Activated CD8-positive, alpha-beta memory T cell treated with anti-CD3 and anti-CD28 coated beads, Interleukin-2, amount 10 ng/mL, durations not matched to agents 7 days and 5 days (primary cell): ENCODE measurements around the gene AURKAIP1. TPM values are rescaled to one million over a fixed set of nuclear protein-coding genes. Genes with fewer than 3 reads are reported as not detected.

Experiments used
- ATAC-seq: fragments of 150-1000 bp; cut with Tn5 transposase; one replicate; pipeline ENCODE4 v1.10.0; 2021; ENCODE audit warnings: moderate library complexity
- CTCF ChIA-PET: fragments of 350-600 bp; sonication (Branson Sonifier 250); formaldehyde crosslinking; loops from one replicate; lab custom pipeline; 2021; ENCODE audit warnings: antibody characterized with exemption; lab: Charles Lee
- DNase-seq: peaks from one replicate; pipeline ENCODE4 v3.0.0-alpha.2; 2020
- H3K27ac Mint-ChIP-seq: one replicate; pipeline ENCODE4 v1.8.0; 2021; ENCODE audit warnings: mild to moderate bottlenecking, mixed read lengths
- H3K27me3 Mint-ChIP-seq: one replicate; pipeline ENCODE4 v1.8.0; 2021; ENCODE audit warnings: mixed read lengths
- H3K36me3 Mint-ChIP-seq: one replicate; pipeline ENCODE4 v1.8.0; 2021; ENCODE audit warnings: mild to moderate bottlenecking, mixed read lengths
- H3K4me1 Mint-ChIP-seq: one replicate; pipeline ENCODE4 v1.8.0; 2021; ENCODE audit warnings: mixed read lengths
- H3K4me3 Mint-ChIP-seq: one replicate; pipeline ENCODE4 v1.8.0; 2021; ENCODE audit warnings: mild to moderate bottlenecking, moderate library complexity, mixed read lengths
- H3K9me3 Mint-ChIP-seq: one replicate; pipeline ENCODE4 v1.8.0; 2022; ENCODE audit warnings: low read depth, mixed read lengths
- total RNA-seq, 2 experiments: library from RNA; stranded (reverse); gene quantifications; one replicate each; pipeline ENCODE4 v1.2.3, GENCODE V29; 2021

AURKAIP1 gene
- total RNA-seq, 2 experiments from 2014 or later: 139 to 141 TPM

DNA sequence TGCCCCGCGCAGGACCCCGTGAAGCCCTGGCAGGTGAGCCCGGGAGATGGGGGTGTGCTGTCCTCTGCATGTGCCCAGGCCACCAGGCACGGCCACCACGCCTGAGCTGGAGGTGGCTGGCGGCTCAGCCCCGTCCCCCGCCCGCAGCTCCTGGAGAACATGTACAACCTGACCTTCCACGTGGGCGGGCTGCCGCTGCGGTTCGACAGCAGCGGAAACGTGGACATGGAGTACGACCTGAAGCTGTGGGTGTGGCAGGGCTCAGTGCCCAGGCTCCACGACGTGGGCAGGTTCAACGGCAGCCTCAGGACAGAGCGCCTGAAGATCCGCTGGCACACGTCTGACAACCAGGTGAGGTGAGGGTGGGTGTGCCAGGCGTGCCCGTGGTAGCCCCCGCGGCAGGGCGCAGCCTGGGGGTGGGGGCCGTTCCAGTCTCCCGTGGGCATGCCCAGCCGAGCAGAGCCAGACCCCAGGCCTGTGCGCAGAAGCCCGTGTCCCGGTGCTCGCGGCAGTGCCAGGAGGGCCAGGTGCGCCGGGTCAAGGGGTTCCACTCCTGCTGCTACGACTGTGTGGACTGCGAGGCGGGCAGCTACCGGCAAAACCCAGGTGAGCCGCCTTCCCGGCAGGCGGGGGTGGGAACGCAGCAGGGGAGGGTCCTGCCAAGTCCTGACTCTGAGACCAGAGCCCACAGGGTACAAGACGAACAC is 42.1 kb downstream of the AURKAIP1 start:
- no peaks in the 10 kb centered on the region for H3K27me3 Mint-ChIP-seq
- ATAC-seq: no peak
- H3K9me3 Mint-ChIP-seq: peaks cover 3% of the 10 kb centered on the region
- no peaks in the 10 kb centered on the region for H3K36me3 Mint-ChIP-seq
- no peak for DNase-seq
- CTCF ChIA-PET: no interaction called here
- H3K4me1 Mint-ChIP-seq: no peaks in the 10 kb centered on the region
- no peak overlapping the region for H3K4me3 Mint-ChIP-seq
- H3K27ac Mint-ChIP-seq: no peak overlapping the region

- Mint-ChIP-seq H3K9me3 (peaks cover 3% of the 10 kb centered on the region), H3K4me1 (no peaks in the 10 kb centered on the region), H3K27me3 (no peaks in the 10 kb centered on the region), H3K27ac (no peak overlapping the region), H3K36me3 (no peaks in the 10 kb centered on the region), H3K4me3 (no peak overlapping the region)
- ATAC-seq (no peak), DNase-seq (no peak)
- CTCF ChIA-PET: no interaction called here
These were observed 42.8 kb downstream of the AURKAIP1 start for GRCh38 chr1:1332031-1332755.

DNA sequence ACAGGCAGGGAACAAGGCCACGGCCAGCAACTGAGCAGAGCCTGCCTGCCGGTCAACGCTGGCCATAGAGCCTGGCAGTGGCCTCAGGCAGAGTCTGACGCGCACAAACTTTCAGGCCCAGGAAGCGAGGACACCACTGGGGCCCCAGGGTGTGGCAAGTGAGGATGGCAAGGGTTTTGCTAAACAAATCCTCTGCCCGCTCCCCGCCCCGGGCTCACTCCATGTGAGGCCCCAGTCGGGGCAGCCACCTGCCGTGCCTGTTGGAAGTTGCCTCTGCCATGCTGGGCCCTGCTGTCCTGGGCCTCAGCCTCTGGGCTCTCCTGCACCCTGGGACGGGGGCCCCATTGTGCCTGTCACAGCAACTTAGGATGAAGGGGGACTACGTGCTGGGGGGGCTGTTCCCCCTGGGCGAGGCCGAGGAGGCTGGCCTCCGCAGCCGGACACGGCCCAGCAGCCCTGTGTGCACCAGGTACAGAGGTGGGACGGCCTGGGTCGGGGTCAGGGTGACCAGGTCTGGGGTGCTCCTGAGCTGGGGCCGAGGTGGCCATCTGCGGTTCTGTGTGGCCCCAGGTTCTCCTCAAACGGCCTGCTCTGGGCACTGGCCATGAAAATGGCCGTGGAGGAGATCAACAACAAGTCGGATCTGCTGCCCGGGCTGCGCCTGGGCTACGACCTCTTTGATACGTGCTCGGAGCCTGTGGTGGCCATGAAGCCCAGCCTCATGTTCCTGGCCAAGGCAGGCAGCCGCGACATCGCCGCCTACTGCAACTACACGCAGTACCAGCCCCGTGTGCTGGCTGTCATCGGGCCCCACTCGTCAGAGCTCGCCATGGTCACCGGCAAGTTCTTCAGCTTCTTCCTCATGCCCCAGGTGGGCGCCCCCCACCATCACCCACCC is 43.7 kb downstream of the AURKAIP1 start, which contains the start of gene TAS1R3:
TSS of gene TAS1R3 (plus strand) at position 213 of the 898 bp plus-strand sequence. CDS start at position 279, 66 bp downstream.
- no peak within 1 kb of the TSS for H3K4me3 Mint-ChIP-seq
- H3K9me3 Mint-ChIP-seq: peaks cover 3% of the 10 kb centered on the region
- CTCF ChIA-PET: no interaction called here
- H3K27me3 Mint-ChIP-seq: no peaks in the 10 kb centered on the region
- H3K36me3 Mint-ChIP-seq: no peaks in the 10 kb centered on the region
- H3K27ac Mint-ChIP-seq: no peak within 1 kb of the TSS
- DNase-seq (no peak), ATAC-seq (no peak)
- H3K4me1 Mint-ChIP-seq: peaks cover under 1% of the 10 kb centered on the region

- H3K27me3 Mint-ChIP-seq: no peaks in the 10 kb centered on the region
- H3K9me3 Mint-ChIP-seq: peaks cover 3% of the 10 kb centered on the region
- H3K36me3 Mint-ChIP-seq: no peaks in the 10 kb centered on the region
- DNase-seq: no peak
- H3K4me3 Mint-ChIP-seq: no peak overlapping the region
- peaks cover 7% of the 10 kb centered on the region for H3K4me1 Mint-ChIP-seq
- ATAC-seq: no peak
- no peak overlapping the region for H3K27ac Mint-ChIP-seq
- CTCF ChIA-PET: no interaction called here
These were observed 44.5 kb downstream of the AURKAIP1 start for GRCh38 chr1:1330366-1331067.

- no peak for ATAC-seq
These were observed 45.5 kb downstream of the AURKAIP1 start for GRCh38 chr1:1329304-1330210.

DNA sequence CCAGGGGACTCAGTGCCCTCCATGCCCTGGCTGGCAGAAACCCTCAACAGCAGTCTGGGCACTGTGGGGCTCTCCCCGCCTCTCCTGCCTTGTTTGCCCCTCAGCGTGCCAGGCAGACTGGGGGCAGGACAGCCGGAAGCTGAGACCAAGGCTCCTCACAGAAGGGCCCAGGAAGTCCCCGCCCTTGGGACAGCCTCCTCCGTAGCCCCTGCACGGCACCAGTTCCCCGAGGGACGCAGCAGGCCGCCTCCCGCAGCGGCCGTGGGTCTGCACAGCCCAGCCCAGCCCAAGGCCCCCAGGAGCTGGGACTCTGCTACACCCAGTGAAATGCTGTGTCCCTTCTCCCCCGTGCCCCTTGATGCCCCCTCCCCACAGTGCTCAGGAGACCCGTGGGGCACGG is 46.8 kb downstream of the AURKAIP1 start:
- Mint-ChIP-seq H3K9me3 (peaks cover 3% of the 10 kb centered on the region), H3K27ac (no peak overlapping the region), H3K4me1 (peaks cover 11% of the 10 kb centered on the region), H3K27me3 (no peaks in the 10 kb centered on the region), H3K4me3 (no peak overlapping the region), H3K36me3 (peaks cover 2% of the 10 kb centered on the region)
- ATAC-seq (no peak), DNase-seq (no peak)
- CTCF ChIA-PET: no interaction called here

More at GRCh38 chr1:1329304-1330210, 45.5 kb downstream of the AURKAIP1 start:
- H3K27ac Mint-ChIP-seq: no peak overlapping the region
- peaks cover 3% of the 10 kb centered on the region for H3K9me3 Mint-ChIP-seq
- no peak overlapping the region for H3K4me3 Mint-ChIP-seq
- CTCF ChIA-PET: no interaction called here
- no peaks in the 10 kb centered on the region for H3K27me3 Mint-ChIP-seq
- H3K36me3 Mint-ChIP-seq: no peaks in the 10 kb centered on the region
- no peak for DNase-seq
- H3K4me1 Mint-ChIP-seq: peaks cover 7% of the 10 kb centered on the region

- Mint-ChIP-seq H3K4me1 (peaks cover 17% of the 10 kb centered on the region), H3K36me3 (peaks cover 2% of the 10 kb centered on the region), H3K4me3 (no peak overlapping the region), H3K27me3 (no peaks in the 10 kb centered on the region), H3K27ac (no peak overlapping the region), H3K9me3 (peaks cover 3% of the 10 kb centered on the region)
- CTCF ChIA-PET: interaction anchor here (1.6 kb wide), 1 partner anchor 45 kb away, joined by 4 read pairs; no protein-coding TSS in a partner anchor
- DNase-seq (no peak), ATAC-seq (no peak)
These were observed 47.7 kb downstream of the AURKAIP1 start for GRCh38 chr1:1327291-1327690.

- CTCF ChIA-PET: interaction anchor here (0.6 to 1.6 kb wide), 2 partner anchors 46 to 74 kb away, joined by 4 to 5 read pairs; no protein-coding TSS in a partner anchor
- ATAC-seq (no peak), DNase-seq (no peak)
- Mint-ChIP-seq H3K9me3 (peaks cover 3% of the 10 kb centered on the region), H3K27ac (no peak overlapping the region), H3K4me1 (peaks cover 22% of the 10 kb centered on the region), H3K4me3 (peak overlapping the region; percentile 78), H3K27me3 (no peaks in the 10 kb centered on the region), H3K36me3 (peaks cover 4% of the 10 kb centered on the region)
These were observed 48.9 kb downstream of the AURKAIP1 start for GRCh38 chr1:1326075-1326605.

GRCh38 chr1:1325288-1326074 is 49.5 kb downstream of the AURKAIP1 start:
- no peak for DNase-seq
- Mint-ChIP-seq H3K9me3 (peaks cover 3% of the 10 kb centered on the region), H3K4me1 (peaks cover 22% of the 10 kb centered on the region), H3K36me3 (peaks cover 4% of the 10 kb centered on the region), H3K27ac (peak overlapping the region; percentile 70), H3K27me3 (no peaks in the 10 kb centered on the region), H3K4me3 (peak overlapping the region; percentile 78)
- no peak for ATAC-seq
- CTCF ChIA-PET: interaction anchor here (1.6 kb wide), 1 partner anchor 47 kb away, joined by 4 read pairs; no protein-coding TSS in a partner anchor

DNA sequence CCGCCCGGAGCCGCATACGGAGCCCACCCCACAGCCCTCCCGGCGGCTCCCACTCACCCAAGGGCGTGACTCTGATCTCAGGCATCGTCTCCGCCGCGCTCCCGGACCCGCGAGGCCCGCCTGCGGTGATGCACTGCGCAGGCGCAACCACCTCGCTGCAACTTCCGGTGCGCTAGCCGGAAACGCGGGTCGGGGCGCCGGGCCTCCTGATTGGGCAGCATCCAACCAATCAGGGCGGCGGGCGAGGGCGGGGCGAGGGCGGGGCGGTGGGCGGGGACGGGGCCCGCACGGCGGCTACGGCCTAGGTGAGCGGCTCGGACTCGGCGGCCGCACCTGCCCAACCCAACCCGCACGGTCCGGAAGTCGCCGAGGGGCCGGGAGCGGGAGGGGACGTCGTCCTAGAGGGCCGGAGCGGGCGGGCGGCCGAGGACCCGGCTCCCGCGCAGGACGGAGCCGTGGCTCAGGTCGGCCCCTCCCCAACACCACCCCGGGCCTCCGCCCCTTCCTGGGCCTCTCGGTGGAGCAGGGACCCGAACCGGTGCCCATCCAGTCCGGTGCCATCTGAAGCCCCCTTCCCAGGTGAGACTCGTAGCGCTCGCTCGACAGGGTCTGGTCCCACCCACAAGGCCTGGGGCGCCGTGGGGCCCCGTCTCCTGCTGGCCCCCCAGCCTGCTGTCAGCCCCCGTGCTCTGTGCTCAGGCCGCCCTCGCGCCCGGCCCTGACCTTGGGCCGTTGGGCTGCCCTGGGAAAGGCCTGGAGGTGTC is 50.3 kb downstream of the AURKAIP1 start, which contains the start of the genes CPTP and INTS11:
TSS of gene CPTP (plus strand) at position 279 of the 764 bp plus-strand sequence. CDS start 2,109 bp downstream, outside the sequence.
TSS of gene INTS11 (minus strand) at position 137 of the 764 bp plus-strand sequence. CDS start at position 85, 52 bp downstream.
- H3K27ac Mint-ChIP-seq: peak within 1 kb of the TSS; percentile 86
- H3K4me3 Mint-ChIP-seq: peak within 1 kb of the TSS; percentile 81
- H3K27me3 Mint-ChIP-seq: no peaks in the 10 kb centered on the region
- CTCF ChIA-PET: no interaction called here
- peaks cover 26% of the 10 kb centered on the region for H3K4me1 Mint-ChIP-seq
- H3K36me3 Mint-ChIP-seq: peaks cover 4% of the 10 kb centered on the region
- no peaks in the 10 kb centered on the region for H3K9me3 Mint-ChIP-seq
- DNase-seq (peak; percentile 97), ATAC-seq (peak; percentile 87)
